ENCODE measurements around the gene SMIM5.

The SMIM5 gene

GRCh38 chr17:75645501-75645888 lies 12.3 kb downstream of the SMIM5 start:
- no peak for DNase-seq (ENCODE audit: low read depth)
- H3K4me3 ChIP-seq (ENCODE audit: low read depth, low read length), result no peak overlapping the region
- no peak for TF ChIP-seq CTCF (IDR thresholded peaks at IDR 0.05; ENCODE audit: insufficient read depth, low read depth, low read length, missing control alignments)

- H3K4me3 ChIP-seq (ENCODE audit: low read depth, low read length), result no peak overlapping the region
- no peak for DNase-seq (ENCODE audit: low read depth)
- no peak for TF ChIP-seq CTCF (IDR thresholded peaks at IDR 0.05; ENCODE audit: insufficient read depth, low read depth, low read length, missing control alignments)
Observed at GRCh38 chr17:75645889-75646637, 12.8 kb downstream of the SMIM5 start.

- TF ChIP-seq CTCF (IDR thresholded peaks at IDR 0.05; ENCODE audit: insufficient read depth, low read depth, low read length, missing control alignments), result no peak
- no peak overlapping the region for H3K4me3 ChIP-seq (ENCODE audit: low read depth, low read length)
- no peak for DNase-seq (ENCODE audit: low read depth)
Observed at GRCh38 chr17:75646638-75646992, 13.4 kb downstream of the SMIM5 start.

DNA sequence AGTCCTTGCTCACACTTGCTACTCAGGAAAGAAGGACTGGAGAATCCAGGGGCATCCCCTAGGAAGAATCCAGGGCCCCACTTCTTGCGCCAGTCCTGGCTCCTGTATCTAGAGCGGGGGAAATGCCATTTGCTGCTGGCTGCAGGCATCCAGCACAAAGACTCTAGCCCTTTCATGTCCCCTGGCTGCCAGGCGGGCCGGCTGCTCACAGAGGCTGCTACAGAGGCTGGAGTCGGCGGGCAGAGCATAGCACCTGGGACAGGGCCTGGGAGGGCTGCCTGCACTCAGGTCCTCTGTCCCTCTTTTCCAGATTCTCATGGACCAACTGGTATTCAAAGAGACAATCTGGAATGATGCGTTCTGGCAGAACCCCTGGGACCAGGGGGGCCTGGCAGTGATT lies 13.8 kb downstream of the SMIM5 start:
- no peak for DNase-seq (ENCODE audit: low read depth)
- H3K4me3 ChIP-seq (ENCODE audit: low read depth, low read length), result no peak overlapping the region
- TF ChIP-seq CTCF (IDR thresholded peaks at IDR 0.05; ENCODE audit: insufficient read depth, low read depth, low read length, missing control alignments), result no peak

DNA sequence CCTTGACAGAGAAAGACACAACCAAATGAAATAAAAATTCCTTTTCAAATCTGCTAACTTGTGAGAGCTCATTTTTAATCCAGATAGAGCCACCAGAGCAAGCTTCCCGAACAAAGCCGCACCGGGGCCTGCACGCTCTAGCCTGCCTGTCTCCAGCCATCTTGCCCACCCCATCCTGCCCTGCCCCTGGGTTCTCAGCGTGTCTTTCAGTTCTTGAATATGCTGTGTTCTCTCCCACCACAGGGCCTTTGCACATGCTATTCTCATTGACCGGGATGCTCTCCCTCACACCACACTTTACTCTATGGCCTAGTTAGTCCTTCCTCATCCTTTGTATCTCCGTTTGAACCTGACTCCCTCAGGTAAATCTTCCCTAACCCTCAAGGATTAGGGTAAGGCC lies 14.7 kb downstream of the SMIM5 start:
- no peak for TF ChIP-seq CTCF (IDR thresholded peaks at IDR 0.05; ENCODE audit: insufficient read depth, low read depth, low read length, missing control alignments)
- H3K4me3 ChIP-seq (ENCODE audit: low read depth, low read length), result no peak overlapping the region
- no peak for DNase-seq (ENCODE audit: low read depth)

DNA sequence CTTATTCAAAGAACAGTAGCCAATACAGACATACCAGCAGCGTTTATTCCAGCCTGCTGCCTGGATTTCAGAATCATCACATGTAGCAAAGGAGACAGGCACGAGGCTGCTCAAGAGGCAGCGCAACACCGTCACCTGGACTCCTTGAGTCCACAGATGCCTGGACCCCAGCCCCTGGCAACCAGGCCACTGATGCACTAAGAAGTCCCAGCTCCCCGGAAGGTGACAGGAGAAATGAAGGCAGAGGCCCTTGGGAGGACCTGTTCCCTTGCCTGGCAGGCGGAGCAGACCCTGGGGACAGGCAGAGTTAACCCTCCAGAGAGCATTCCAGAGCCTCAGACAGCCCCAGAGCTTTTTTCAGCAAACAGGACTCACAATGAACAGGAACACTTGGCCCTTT lies 16.5 kb downstream of the SMIM5 start:
- no peak for TF ChIP-seq CTCF (IDR thresholded peaks at IDR 0.05; ENCODE audit: insufficient read depth, low read depth, low read length, missing control alignments)
- DNase-seq (ENCODE audit: low read depth), result no peak
- no peak overlapping the region for H3K4me3 ChIP-seq (ENCODE audit: low read depth, low read length)

DNA sequence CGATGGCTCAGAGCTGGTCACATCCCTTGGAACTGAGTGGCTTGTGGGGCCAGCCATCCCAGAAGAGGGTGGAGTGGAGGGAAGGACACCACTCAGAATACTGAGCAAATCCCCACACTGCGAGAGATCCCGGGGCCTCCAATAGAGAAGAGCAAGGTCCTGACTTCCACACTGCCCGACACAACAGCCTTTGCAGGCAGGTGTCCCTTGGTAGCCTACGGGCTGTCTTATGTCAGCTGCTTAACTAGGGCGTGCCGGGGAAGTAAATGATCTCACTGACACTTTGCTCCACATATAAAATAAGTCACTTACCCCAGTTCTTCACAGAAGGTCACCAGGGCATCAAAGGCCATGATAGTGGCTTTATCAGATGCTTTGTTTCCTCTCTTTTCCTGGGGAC lies 17.6 kb downstream of the SMIM5 start:
- no peak for DNase-seq (ENCODE audit: low read depth)
- H3K4me3 ChIP-seq (ENCODE audit: low read depth, low read length), result no peak overlapping the region

More for the DNA sequence above, 17.6 kb downstream of the SMIM5 start:
- no peak for TF ChIP-seq CTCF (IDR thresholded peaks at IDR 0.05; ENCODE audit: insufficient read depth, low read depth, low read length, missing control alignments)
